ENCODE data around the gene TTC19.

The TTC19 gene

GRCh38 chr17:15963670-15964110, 35.9 kb upstream of the TTC19 start:
- Histone ChIP-seq H3K27me3 (ENCODE audit: insufficient read depth, low read length, poor library complexity, severe bottlenecking) (no peaks in the 10 kb centered on the region), H3K9me3 (ENCODE audit: insufficient read depth, low read depth, low read length) (no peaks in the 10 kb centered on the region), H2AFZ (ENCODE audit: low read length) (no peak overlapping the region), H4K20me1 (ENCODE audit: insufficient read depth, low read length, poor library complexity, severe bottlenecking) (no peaks in the 10 kb centered on the region), H3K4me2 (ENCODE audit: low read depth, low read length, poor library complexity, severe bottlenecking) (no peak overlapping the region), H3K36me3 (ENCODE audit: insufficient read depth, low read length) (no peaks in the 10 kb centered on the region), H3K79me2 (ENCODE audit: insufficient read depth, low read length) (no peaks in the 10 kb centered on the region), H3F3A (ENCODE audit: low read depth) (no peaks in the 10 kb centered on the region), H3K4me3 (ENCODE audit: low read length, poor library complexity, severe bottlenecking) (no peak overlapping the region), H3K4me1 (ENCODE audit: insufficient read depth, low read length, poor library complexity, severe bottlenecking) (peaks cover 22% of the 10 kb centered on the region), H3K9me2 (replicated peaks; ENCODE audit: low read depth, low read length) (no peaks in the 10 kb centered on the region), H3K9ac (ENCODE audit: low read depth, low read length, poor library complexity, severe bottlenecking) (no peak overlapping the region)
- TF ChIP-seq CTCF (conservative IDR thresholded peaks at IDR 0.05; ENCODE audit: low read length) (no peak), EZH2phosphoT487 (IDR thresholded peaks at IDR 0.05; ENCODE audit: borderline replicate concordance) (no peak)

- peaks cover 17% of the 10 kb centered on the region for H3K4me1 ChIP-seq (ENCODE audit: insufficient read depth, low read length, poor library complexity, severe bottlenecking)
- no peaks in the 10 kb centered on the region for H4K20me1 ChIP-seq (ENCODE audit: insufficient read depth, low read length, poor library complexity, severe bottlenecking)
- H2AFZ ChIP-seq (ENCODE audit: low read length): 0 out of 2 replicates have a peak overlapping the region, but pooled peaks have one; percentile 46
- no peak for TF ChIP-seq CTCF (conservative IDR thresholded peaks at IDR 0.05; ENCODE audit: low read length)
- TF ChIP-seq EZH2phosphoT487 (IDR thresholded peaks at IDR 0.05; ENCODE audit: borderline replicate concordance): no peak
- no peak overlapping the region for H3K9ac ChIP-seq (ENCODE audit: low read depth, low read length, poor library complexity, severe bottlenecking)
- no peaks in the 10 kb centered on the region for H3K9me3 ChIP-seq (ENCODE audit: insufficient read depth, low read depth, low read length)
- H3K4me3 ChIP-seq (ENCODE audit: low read length, poor library complexity, severe bottlenecking): no peak overlapping the region
- H3F3A ChIP-seq (ENCODE audit: low read depth): no peaks in the 10 kb centered on the region
- no peaks in the 10 kb centered on the region for H3K27me3 ChIP-seq (ENCODE audit: insufficient read depth, low read length, poor library complexity, severe bottlenecking)
- H3K36me3 ChIP-seq (ENCODE audit: insufficient read depth, low read length): no peaks in the 10 kb centered on the region
- no peak overlapping the region for H3K4me2 ChIP-seq (ENCODE audit: low read depth, low read length, poor library complexity, severe bottlenecking)
- H3K79me2 ChIP-seq (ENCODE audit: insufficient read depth, low read length): no peaks in the 10 kb centered on the region
- no peaks in the 10 kb centered on the region for H3K9me2 ChIP-seq (replicated peaks; ENCODE audit: low read depth, low read length)
These were observed 34.1 kb upstream of the TTC19 start for GRCh38 chr17:15965528-15965927.

- TF ChIP-seq EZH2phosphoT487 (IDR thresholded peaks at IDR 0.05; ENCODE audit: borderline replicate concordance) (no peak), CTCF (conservative IDR thresholded peaks at IDR 0.05; ENCODE audit: low read length) (no peak)
- no peaks in the 10 kb centered on the region for H4K20me1 ChIP-seq (ENCODE audit: insufficient read depth, low read length, poor library complexity, severe bottlenecking)
- peak overlapping the region; percentile 16 for H3K4me2 ChIP-seq (ENCODE audit: low read depth, low read length, poor library complexity, severe bottlenecking)
- H3K27me3 ChIP-seq (ENCODE audit: insufficient read depth, low read length, poor library complexity, severe bottlenecking): no peaks in the 10 kb centered on the region
- H3K4me1 ChIP-seq (ENCODE audit: insufficient read depth, low read length, poor library complexity, severe bottlenecking): peaks cover 17% of the 10 kb centered on the region
- H3K9ac ChIP-seq (ENCODE audit: low read depth, low read length, poor library complexity, severe bottlenecking): no peak overlapping the region
- peak overlapping the region; percentile 46; the same call in 1 of the 2 replicates for H2AFZ ChIP-seq (ENCODE audit: low read length)
- no peaks in the 10 kb centered on the region for H3F3A ChIP-seq (ENCODE audit: low read depth)
- no peaks in the 10 kb centered on the region for H3K79me2 ChIP-seq (ENCODE audit: insufficient read depth, low read length)
- no peaks in the 10 kb centered on the region for H3K9me2 ChIP-seq (replicated peaks; ENCODE audit: low read depth, low read length)
- H3K4me3 ChIP-seq (ENCODE audit: low read length, poor library complexity, severe bottlenecking): no peak overlapping the region
- H3K9me3 ChIP-seq (ENCODE audit: insufficient read depth, low read depth, low read length): no peaks in the 10 kb centered on the region
- H3K36me3 ChIP-seq (ENCODE audit: insufficient read depth, low read length): no peaks in the 10 kb centered on the region
These were observed 33.3 kb upstream of the TTC19 start for GRCh38 chr17:15966183-15966878.

Measured in Loucy (cell line).